ENCODE data around the gene CCDC159. TPM values are rescaled to one million over a fixed set of nuclear protein-coding genes. Genes with fewer than 3 reads are reported as not detected.
A peak's percentile ranks its signal among the peaks of the same experiment; 100 is the strongest.

CCDC159 gene
- total and polyA plus RNA-seq, 2 of the 13 experiments (the other 11 are each of a cell fraction or from before 2014, with no cell fraction given), result 1.7 to 6.3 TPM

GRCh38 chr19:11380653-11381537, 34.6 kb downstream of the CCDC159 start (continued):
- peak; percentile 51; the same call in 1 of the 2 replicates for TF ChIP-seq ZNF609 (CRISPR knock-in tag; IDR thresholded peaks at IDR 0.05; ENCODE audit: borderline replicate concordance)
- peak; percentile 65 for TF ChIP-seq AGO1 (IDR thresholded peaks at IDR 0.05; ENCODE audit: low read depth, low read length, poor library complexity, severe bottlenecking)
- TF ChIP-seq, protein P1, sequence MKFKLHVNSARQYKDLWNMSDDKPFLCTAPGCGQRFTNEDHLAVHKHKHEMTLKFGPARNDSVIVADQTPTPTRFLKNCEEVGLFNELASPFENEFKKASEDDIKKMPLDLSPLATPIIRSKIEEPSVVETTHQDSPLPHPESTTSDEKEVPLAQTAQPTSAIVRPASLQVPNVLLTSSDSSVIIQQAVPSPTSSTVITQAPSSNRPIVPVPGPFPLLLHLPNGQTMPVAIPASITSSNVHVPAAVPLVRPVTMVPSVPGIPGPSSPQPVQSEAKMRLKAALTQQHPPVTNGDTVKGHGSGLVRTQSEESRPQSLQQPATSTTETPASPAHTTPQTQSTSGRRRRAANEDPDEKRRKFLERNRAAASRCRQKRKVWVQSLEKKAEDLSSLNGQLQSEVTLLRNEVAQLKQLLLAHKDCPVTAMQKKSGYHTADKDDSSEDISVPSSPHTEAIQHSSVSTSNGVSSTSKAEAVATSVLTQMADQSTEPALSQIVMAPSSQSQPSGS (CRISPR knock-in tag; IDR thresholded peaks at IDR 0.05), result peak; percentile 55; the same call in 1 of the 2 replicates
- TF ChIP-seq ELF1 (CRISPR knock-in tag; IDR thresholded peaks at IDR 0.05), result peak; percentile 45; the same call in 1 of the 2 replicates
- TF ChIP-seq SALL1 (CRISPR knock-in tag; IDR thresholded peaks at IDR 0.05), result peak; percentile 84; the same call in 1 of the 2 replicates
- TF ChIP-seq MIER2 (CRISPR knock-in tag; IDR thresholded peaks at IDR 0.05), result peak; percentile 20; the same call in 1 of the 2 replicates
- TF ChIP-seq ZNF550 (CRISPR knock-in tag; IDR thresholded peaks at IDR 0.05; ENCODE audit: borderline replicate concordance), result peak; percentile 85; the same call in 1 of the 2 replicates
- no peak for TF ChIP-seq MTF1 (CRISPR knock-in tag; IDR thresholded peaks at IDR 0.05)
- 0 out of 2 replicates have a peak, but pooled peaks have one; percentile 23 for TF ChIP-seq ZNF292 (CRISPR knock-in tag; IDR thresholded peaks at IDR 0.05; ENCODE audit: borderline replicate concordance, low read depth)
- no peak for TF ChIP-seq ZNF335 (CRISPR knock-in tag; IDR thresholded peaks at IDR 0.05)
- TF ChIP-seq ZFP91 (CRISPR knock-in tag; IDR thresholded peaks at IDR 0.05; ENCODE audit: borderline replicate concordance), result peak; percentile 77; the same call in 1 of the 2 replicates
- 0 out of 2 replicates have a peak, but pooled peaks have one; percentile 19 for TF ChIP-seq JUN (CRISPR knock-in tag; IDR thresholded peaks at IDR 0.05)
- peak; percentile 71 for TF ChIP-seq YY1 (IDR thresholded peaks at IDR 0.05; ENCODE audit: insufficient read depth, insufficient replicate concordance, low read depth, low read length)
- peak; percentile 38; the same call in 1 of the 2 replicates for TF ChIP-seq NR2C2 (CRISPR knock-in tag; IDR thresholded peaks at IDR 0.05; ENCODE audit: borderline replicate concordance)
- TF ChIP-seq ZNF44 (CRISPR knock-in tag; IDR thresholded peaks at IDR 0.05), result no peak
